ENCODE results near the gene TATDN2.

GRCh38 chr3:10305331-10305902, 57.2 kb downstream of the TATDN2 start:
- TF ChIP-seq CTCF (IDR thresholded peaks at IDR 0.05 in 8 of 11, conservative IDR thresholded peaks at IDR 0.05 in 3 of 11) (no peak), POLR2A (IDR thresholded peaks at IDR 0.05) (no peak)

Data from spleen (tissue), 7 donors.